OCI-LY1 (cell line): Measurements from ENCODE around the gene KCNK3.

Experiments used
- H2AFZ ChIP-seq: fragments of 200-600 bp; sonication (generic), shearing (Covaris generic); 2 replicates; pipeline ENCODE4 v1.6.0; 2014; ENCODE audit warnings: antibody characterized with exemption, mild to moderate bottlenecking, low read length
- H3F3A ChIP-seq: fragments of 200-600 bp; sonication (generic), shearing (Covaris generic); 2 replicates; pipeline ENCODE4 v1.6.0; 2014; ENCODE audit warnings: mild to moderate bottlenecking, antibody characterized with exemption, low read length, moderate library complexity; ENCODE audit not compliant: insufficient read depth
- H3K27ac ChIP-seq: fragments of 200-600 bp; sonication (generic); 2 replicates; pipeline ENCODE4 v1.5.1; 2014; ENCODE audit warnings: low read length, mixed run types, mild to moderate bottlenecking, low read depth; ENCODE audit not compliant: poor library complexity, severe bottlenecking
- H3K27me3 ChIP-seq: fragments of 200-600 bp; sonication (generic); 2 replicates; pipeline ENCODE4 v1.6.0; 2014; ENCODE audit warnings: antibody characterized with exemption, mild to moderate bottlenecking, low read length, moderate library complexity; ENCODE audit not compliant: insufficient read depth
- H3K36me3 ChIP-seq: fragments of 200-600 bp; sonication (generic); 2 replicates; pipeline ENCODE4 v1.6.1; 2014; ENCODE audit warnings: mild to moderate bottlenecking, antibody characterized with exemption, low read length, moderate library complexity, mixed read lengths; ENCODE audit not compliant: insufficient read depth
- H3K4me1 ChIP-seq: fragments of 200-600 bp; sonication (generic); 2 replicates; pipeline ENCODE4 v1.5.1; 2014; ENCODE audit warnings: mild to moderate bottlenecking, low read length, moderate library complexity; ENCODE audit not compliant: insufficient read depth, severe bottlenecking
- H3K4me2 ChIP-seq: fragments of 200-600 bp; sonication (generic), shearing (Covaris generic); 2 replicates; pipeline ENCODE4 v1.6.1; 2014; ENCODE audit warnings: low read length
- H3K4me3 ChIP-seq: fragments of 200-600 bp; sonication (generic); 2 replicates; pipeline ENCODE4 v1.5.1; 2014; ENCODE audit warnings: low read length, low read depth, mild to moderate bottlenecking, mixed read lengths; ENCODE audit not compliant: poor library complexity, severe bottlenecking
- H3K79me2 ChIP-seq: fragments of 200-600 bp; shearing (Covaris generic); 2 replicates; pipeline ENCODE4 v1.6.1; 2016; ENCODE audit warnings: mixed run types, low read length, mixed read lengths; ENCODE audit not compliant: insufficient read depth
- H3K9ac ChIP-seq: fragments of 200-600 bp; sonication (generic), shearing (Covaris generic); 2 replicates; pipeline ENCODE4 v1.6.1; 2014; ENCODE audit warnings: mild to moderate bottlenecking, low read length, mixed read lengths
- H3K9me2 ChIP-seq: fragments of 200-600 bp; sonication (generic), shearing (Covaris generic); 2 replicates; pipeline ENCODE4 v1.6.1; 2014; ENCODE audit warnings: low read depth, mild to moderate bottlenecking, low read length, mixed read lengths
- H3K9me3 ChIP-seq: fragments of 200-600 bp; shearing (Covaris generic); 2 replicates; pipeline ENCODE4 v1.6.1; 2014; ENCODE audit warnings: low read length, mixed read lengths
- H4K20me1 ChIP-seq: fragments of 200-600 bp; sonication (generic), shearing (Covaris generic); 2 replicates; pipeline ENCODE4 v1.6.0; 2016; ENCODE audit warnings: mild to moderate bottlenecking, low read length; ENCODE audit not compliant: insufficient read depth
- EZH2 ChIP-seq: fragments of 200-600 bp; sonication (generic), shearing (Covaris generic); IDR thresholded peaks from 2 replicates; pipeline ENCODE4 v1.8.0; 2017; ENCODE audit warnings: borderline replicate concordance, mixed run types, mild to moderate bottlenecking, antibody characterized with exemption, low read length, moderate library complexity, mixed read lengths
- TF ChIP-seq, protein P1 (sequence below): fragments of 200-600 bp; sonication (generic), shearing (Covaris generic); IDR thresholded peaks from 2 replicates; pipeline ENCODE4 v1.5.1; 2017; ENCODE audit warnings: mild to moderate bottlenecking, antibody characterized with exemption, low read length, moderate library complexity, mixed read lengths

KCNK3 gene

DNA sequence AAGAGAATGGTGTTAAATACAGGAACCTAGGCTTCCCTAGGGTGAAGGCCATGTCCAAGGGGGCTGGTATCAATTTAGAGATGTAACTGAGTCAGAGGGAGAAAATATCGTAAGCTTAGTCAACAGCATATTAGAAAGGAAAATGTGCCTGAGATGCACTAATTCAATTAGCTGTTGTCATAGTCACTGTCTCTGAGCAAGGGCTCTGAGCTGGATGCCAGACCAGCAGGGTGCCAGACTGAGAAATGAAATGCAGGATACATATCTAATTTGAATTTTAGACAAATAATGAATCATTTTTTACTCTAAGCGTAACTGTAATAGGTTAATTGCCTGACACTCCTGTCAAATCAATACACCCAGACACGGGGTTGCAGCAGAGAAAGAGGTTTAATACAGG, 60.1 kb downstream of the KCNK3 start:
- Histone ChIP-seq H3K4me2 (no peak overlapping the region), H3K27ac (no peak overlapping the region)

DNA sequence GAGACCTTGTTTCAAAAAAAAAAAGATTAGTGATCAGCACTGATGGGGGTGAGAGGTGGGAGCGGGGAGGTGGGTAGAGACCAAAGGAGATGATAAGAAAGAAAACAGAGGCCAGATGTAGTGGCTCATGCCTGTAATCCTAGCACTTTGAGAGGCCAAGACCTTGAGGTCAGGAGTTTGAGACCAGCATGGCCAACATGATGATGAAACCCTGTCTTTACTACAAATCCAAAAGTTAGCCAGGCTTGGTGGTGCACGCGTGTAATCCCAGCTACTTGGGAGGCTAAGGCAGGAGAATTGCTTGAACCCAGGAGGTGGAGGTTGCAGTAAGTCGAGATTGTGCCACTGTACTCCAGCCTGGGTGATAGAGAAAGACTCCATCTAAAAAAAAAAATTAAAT, 62.0 kb downstream of the KCNK3 start:
- Histone ChIP-seq H3K27ac (no peak overlapping the region), H3F3A (no peaks in the 10 kb centered on the region), H3K9me3 (no peaks in the 10 kb centered on the region), H3K79me2 (no peaks in the 10 kb centered on the region), H3K9ac (no peak overlapping the region), H3K4me2 (no peak overlapping the region), H4K20me1 (no peaks in the 10 kb centered on the region), H3K27me3 (peaks cover 11% of the 10 kb centered on the region; the same call in 1 of the 2 replicates), H3K4me3 (no peak overlapping the region), H3K4me1 (no peaks in the 10 kb centered on the region), H3K9me2 (no peaks in the 10 kb centered on the region), H3K36me3 (no peaks in the 10 kb centered on the region), H2AFZ (no peak overlapping the region)
- no peak for TF ChIP-seq EZH2
- TF ChIP-seq, protein P1, sequence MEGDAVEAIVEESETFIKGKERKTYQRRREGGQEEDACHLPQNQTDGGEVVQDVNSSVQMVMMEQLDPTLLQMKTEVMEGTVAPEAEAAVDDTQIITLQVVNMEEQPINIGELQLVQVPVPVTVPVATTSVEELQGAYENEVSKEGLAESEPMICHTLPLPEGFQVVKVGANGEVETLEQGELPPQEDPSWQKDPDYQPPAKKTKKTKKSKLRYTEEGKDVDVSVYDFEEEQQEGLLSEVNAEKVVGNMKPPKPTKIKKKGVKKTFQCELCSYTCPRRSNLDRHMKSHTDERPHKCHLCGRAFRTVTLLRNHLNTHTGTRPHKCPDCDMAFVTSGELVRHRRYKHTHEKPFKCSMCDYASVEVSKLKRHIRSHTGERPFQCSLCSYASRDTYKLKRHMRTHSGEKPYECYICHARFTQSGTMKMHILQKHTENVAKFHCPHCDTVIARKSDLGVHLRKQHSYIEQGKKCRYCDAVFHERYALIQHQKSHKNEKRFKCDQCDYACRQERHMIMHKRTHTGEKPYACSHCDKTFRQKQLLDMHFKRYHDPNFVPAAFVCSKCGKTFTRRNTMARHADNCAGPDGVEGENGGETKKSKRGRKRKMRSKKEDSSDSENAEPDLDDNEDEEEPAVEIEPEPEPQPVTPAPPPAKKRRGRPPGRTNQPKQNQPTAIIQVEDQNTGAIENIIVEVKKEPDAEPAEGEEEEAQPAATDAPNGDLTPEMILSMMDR: no peak

More for the DNA sequence above, 60.1 kb downstream of the KCNK3 start:
- H3K9me3 ChIP-seq: no peaks in the 10 kb centered on the region
- no peak overlapping the region for H3K9ac ChIP-seq
- no peaks in the 10 kb centered on the region for H3K79me2 ChIP-seq
- TF ChIP-seq EZH2: no peak
- TF ChIP-seq, protein P1: no peak
- H2AFZ ChIP-seq: no peak overlapping the region
- H3K4me1 ChIP-seq: no peaks in the 10 kb centered on the region
- H3K9me2 ChIP-seq: no peaks in the 10 kb centered on the region
- H4K20me1 ChIP-seq: no peaks in the 10 kb centered on the region
- 0 out of 2 replicates have a peak, but pooled peaks cover 6% of the 10 kb centered on the region for H3K27me3 ChIP-seq
- H3F3A ChIP-seq: no peaks in the 10 kb centered on the region
- H3K4me3 ChIP-seq: no peak overlapping the region
- H3K36me3 ChIP-seq: no peaks in the 10 kb centered on the region

DNA sequence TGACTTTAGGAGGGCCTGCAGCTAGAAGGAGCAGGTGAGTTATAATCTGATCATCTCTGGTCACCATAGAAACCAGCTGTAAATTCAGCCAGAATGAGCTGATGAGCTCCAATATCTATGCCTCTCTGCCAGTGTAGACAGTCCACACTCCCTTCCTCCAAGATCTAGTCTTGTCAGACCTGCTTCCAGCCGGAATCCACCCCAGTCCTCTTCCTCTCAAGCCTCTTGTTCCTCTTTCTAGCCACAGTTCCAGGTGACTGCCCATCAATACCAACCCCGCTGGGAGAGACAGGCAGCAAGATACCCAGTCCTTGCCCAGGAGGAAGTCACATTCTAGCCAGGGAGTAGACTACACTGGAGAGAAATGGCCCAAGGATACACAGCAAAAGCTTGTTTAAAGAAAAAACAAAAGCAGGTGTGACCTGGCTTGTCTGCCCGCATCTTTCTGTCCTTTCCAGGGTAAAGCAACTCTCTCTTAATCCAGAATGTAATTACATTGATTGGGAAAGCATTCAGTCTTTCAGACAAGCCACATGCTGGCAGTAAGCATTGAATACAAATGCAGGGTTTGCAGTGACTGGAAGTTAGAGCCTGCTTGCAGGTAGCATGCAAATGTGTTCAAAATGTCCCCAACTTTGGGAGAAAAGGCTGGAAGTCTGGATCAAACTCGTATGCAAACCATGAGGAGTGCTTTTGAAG, 62.6 kb downstream of the KCNK3 start:
- Histone ChIP-seq H3F3A (no peaks in the 10 kb centered on the region), H3K9me3 (no peaks in the 10 kb centered on the region), H3K79me2 (no peaks in the 10 kb centered on the region), H3K27ac (no peak overlapping the region), H2AFZ (no peak overlapping the region), H3K9me2 (no peaks in the 10 kb centered on the region), H3K4me1 (no peaks in the 10 kb centered on the region), H3K9ac (no peak overlapping the region), H4K20me1 (no peaks in the 10 kb centered on the region), H3K36me3 (no peaks in the 10 kb centered on the region), H3K27me3 (peaks cover 11% of the 10 kb centered on the region; the same call in 1 of the 2 replicates), H3K4me2 (no peak overlapping the region), H3K4me3 (no peak overlapping the region)
- TF ChIP-seq, protein P1: no peak
- no peak for TF ChIP-seq EZH2
